ENCODE data around the gene MRPS23. TPM values are rescaled to one million over a fixed set of nuclear protein-coding genes. Genes with fewer than 3 reads are reported as not detected.

MRPS23 gene
- total RNA-seq, 6 experiments from 2014 or later: 13.0 to 23.0 (median 15.2) TPM

- Histone ChIP-seq H3K9me3 (no peaks in the 10 kb centered on the region), H3K27me3 (no peaks in the 10 kb centered on the region), H3K36me3 (no peaks in the 10 kb centered on the region), H3K4me3 (no peak overlapping the region), H3K4me1 (peaks cover 0 to 6% (median 0%) of the 10 kb centered on the region in 4 donors), H3K27ac (no peak overlapping the region)
- ATAC-seq: no peak
- no peak for DNase-seq
- TF ChIP-seq, protein P1, sequence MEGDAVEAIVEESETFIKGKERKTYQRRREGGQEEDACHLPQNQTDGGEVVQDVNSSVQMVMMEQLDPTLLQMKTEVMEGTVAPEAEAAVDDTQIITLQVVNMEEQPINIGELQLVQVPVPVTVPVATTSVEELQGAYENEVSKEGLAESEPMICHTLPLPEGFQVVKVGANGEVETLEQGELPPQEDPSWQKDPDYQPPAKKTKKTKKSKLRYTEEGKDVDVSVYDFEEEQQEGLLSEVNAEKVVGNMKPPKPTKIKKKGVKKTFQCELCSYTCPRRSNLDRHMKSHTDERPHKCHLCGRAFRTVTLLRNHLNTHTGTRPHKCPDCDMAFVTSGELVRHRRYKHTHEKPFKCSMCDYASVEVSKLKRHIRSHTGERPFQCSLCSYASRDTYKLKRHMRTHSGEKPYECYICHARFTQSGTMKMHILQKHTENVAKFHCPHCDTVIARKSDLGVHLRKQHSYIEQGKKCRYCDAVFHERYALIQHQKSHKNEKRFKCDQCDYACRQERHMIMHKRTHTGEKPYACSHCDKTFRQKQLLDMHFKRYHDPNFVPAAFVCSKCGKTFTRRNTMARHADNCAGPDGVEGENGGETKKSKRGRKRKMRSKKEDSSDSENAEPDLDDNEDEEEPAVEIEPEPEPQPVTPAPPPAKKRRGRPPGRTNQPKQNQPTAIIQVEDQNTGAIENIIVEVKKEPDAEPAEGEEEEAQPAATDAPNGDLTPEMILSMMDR (IDR thresholded peaks at IDR 0.05): no peak
- no peak for TF ChIP-seq POLR2A (IDR thresholded peaks at IDR 0.05)
- WGBS (ENCODE audit: insufficient coverage, low coverage, low lambda C conversion rate, missing lambda C conversion rate): 90% methylated on average over 2 of the region's 4 CpGs
- intact Hi-C loops (cut with DNase I): no loop called here
Measured at GRCh38 chr17:57886020-57886419, 36.2 kb upstream of the MRPS23 start.

DNA sequence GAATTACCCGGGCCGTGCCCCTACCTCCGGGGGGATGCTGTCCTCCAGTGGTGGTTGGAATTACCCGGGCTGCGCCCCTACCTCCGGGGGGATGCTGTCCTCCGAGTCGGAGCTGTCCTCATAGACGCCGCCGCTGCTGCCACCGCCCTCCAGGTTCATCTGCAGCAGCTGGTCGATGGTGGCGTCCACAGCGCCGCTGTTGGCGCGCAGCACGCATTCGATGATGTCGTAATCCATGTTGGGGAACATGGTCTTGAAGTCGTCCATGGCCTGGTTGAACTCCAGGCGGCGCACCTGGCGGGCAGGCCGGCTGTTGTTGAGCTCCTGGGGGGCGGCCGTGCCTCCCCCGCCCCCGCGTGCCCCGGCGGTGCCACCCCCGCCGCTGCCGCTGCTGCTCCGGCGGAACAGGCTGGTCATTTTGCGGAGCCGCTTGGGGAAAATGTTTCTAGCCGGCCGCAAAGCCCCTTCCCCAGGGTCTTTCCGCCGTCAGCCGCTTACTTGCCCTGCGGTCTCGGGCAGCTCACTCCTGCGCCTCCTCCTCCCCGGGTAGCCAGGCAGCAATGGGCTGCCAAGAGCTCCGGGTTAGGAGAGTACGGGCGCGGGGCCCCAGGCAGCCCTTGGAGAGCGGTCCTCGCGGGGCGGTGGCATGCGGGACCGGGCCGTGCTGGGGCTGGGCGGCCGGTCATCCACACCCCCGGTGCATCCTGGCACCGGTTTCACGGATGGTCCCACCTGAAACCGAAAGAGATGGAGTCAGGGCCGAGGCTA lies 35.5 kb upstream of the MRPS23 start:
- WGBS (ENCODE audit: insufficient coverage, low coverage, low lambda C conversion rate, missing lambda C conversion rate): 84% methylated on average over 10 of the region's 67 CpGs
- intact Hi-C loops (cut with DNase I): no loop called here
- TF ChIP-seq, protein P1 (IDR thresholded peaks at IDR 0.05): peak in 1 of 4 donors; percentile 18
- TF ChIP-seq POLR2A (IDR thresholded peaks at IDR 0.05): no peak

DNA sequence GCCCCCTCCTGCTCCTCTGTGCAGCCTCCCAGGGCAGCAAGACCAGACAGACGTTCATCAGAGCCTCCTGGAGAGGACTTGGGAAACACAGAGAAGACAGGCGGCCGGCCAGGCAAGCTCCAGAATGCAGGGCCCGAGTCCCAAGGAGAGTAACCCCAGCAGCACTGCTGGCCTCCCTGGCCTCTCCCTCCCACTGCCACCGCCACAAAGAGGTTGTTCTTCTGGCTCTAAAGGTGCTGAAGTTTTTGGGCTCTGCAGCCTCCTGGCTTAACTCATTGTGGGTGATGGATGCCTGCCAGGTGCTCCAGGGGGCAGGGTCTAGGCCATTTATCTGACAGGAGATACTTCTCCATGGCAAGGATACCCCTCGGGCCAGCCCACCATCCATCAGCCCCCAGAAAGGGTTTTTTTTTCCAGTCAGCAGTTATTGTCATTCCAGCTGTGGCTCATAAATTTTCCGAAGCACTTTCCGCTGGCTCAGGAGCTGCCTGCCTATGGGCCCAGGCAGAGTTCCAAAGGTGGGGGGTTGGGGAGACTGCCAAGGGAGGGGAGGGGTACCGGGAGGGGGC lies 32.0 kb upstream of the MRPS23 start:
- Histone ChIP-seq H3K4me1 (no peaks in the 10 kb centered on the region), H3K9me3 (no peaks in the 10 kb centered on the region), H3K27ac (no peak overlapping the region), H3K27me3 (no peaks in the 10 kb centered on the region), H3K4me3 (no peak overlapping the region), H3K36me3 (no peaks in the 10 kb centered on the region)
- intact Hi-C loops (cut with DNase I): no loop called here
- DNase-seq (peak in 1 of 3 donors; percentile 42), ATAC-seq (no peak)
- WGBS (ENCODE audit: insufficient coverage, low coverage, low lambda C conversion rate, missing lambda C conversion rate): 70% methylated on average over 3 of the region's 9 CpGs
- TF ChIP-seq POLR2A (IDR thresholded peaks at IDR 0.05): no peak
- TF ChIP-seq, protein P1 (IDR thresholded peaks at IDR 0.05): no peak

More for the DNA sequence above, 35.5 kb upstream of the MRPS23 start:
- Histone ChIP-seq H3K36me3 (no peaks in the 10 kb centered on the region), H3K27ac (no peak overlapping the region), H3K27me3 (no peaks in the 10 kb centered on the region), H3K9me3 (no peaks in the 10 kb centered on the region), H3K4me3 (peak overlapping the region in 1 of 3 donors; percentile 16), H3K4me1 (peaks cover 0 to 6% (median 0%) of the 10 kb centered on the region in 4 donors)
- DNase-seq (peak in 1 of 3 donors; percentile 64), ATAC-seq (peak in 2 of 4 donors; percentile 39 to 60)

DNA sequence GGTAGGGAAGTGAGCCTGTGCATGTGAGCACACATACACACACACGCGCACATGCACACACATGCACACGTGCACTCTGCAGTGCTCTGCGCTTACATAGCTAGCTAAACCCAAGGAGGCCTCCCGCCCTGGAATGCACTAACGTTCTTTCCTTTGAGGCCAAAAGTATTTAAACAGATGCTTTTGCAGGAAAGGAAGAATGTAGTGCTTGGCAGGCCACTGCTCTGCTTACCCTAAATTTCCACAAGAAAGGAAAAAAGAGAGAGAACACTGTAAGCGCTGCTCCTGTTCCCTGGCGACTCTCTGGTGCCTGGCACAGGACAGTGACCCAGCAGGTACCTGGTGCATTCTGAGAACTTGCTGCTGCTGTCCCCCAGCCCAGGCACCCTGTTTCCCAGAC lies 31.3 kb upstream of the MRPS23 start:
- intact Hi-C loops (cut with DNase I): no loop called here
- TF ChIP-seq, protein P1 (IDR thresholded peaks at IDR 0.05): no peak
- no peak for TF ChIP-seq POLR2A (IDR thresholded peaks at IDR 0.05)
- Histone ChIP-seq H3K9me3 (no peaks in the 10 kb centered on the region), H3K27me3 (no peaks in the 10 kb centered on the region), H3K4me3 (no peak overlapping the region), H3K4me1 (no peaks in the 10 kb centered on the region), H3K27ac (no peak overlapping the region), H3K36me3 (no peaks in the 10 kb centered on the region)
- ATAC-seq (no peak), DNase-seq (peak in 1 of 3 donors; percentile 39)
- WGBS (ENCODE audit: insufficient coverage, low coverage, low lambda C conversion rate, missing lambda C conversion rate): 95% methylated on average over 5 of the region's 8 CpGs

All from right lobe of liver (tissue), 6 donors.